PFSK-1 (cell line): Measurements from ENCODE around the gene HES7.

Experiments used
- REST ChIP-seq, 2 experiments: IDR thresholded peaks; 2 replicates each; pipeline versions ENCODE4 v1.6.1 to v1.8.0; 2011 to 2012; ENCODE audit warnings: low read depth in 2 of 2, low read length in 2 of 2, control low read depth in 1 of 2, inconsistent platforms in 1 of 2, mild to moderate bottlenecking in 1 of 2, moderate library complexity in 1 of 2; ENCODE audit not compliant: insufficient read depth in 1 of 2
- SIN3A ChIP-seq: IDR thresholded peaks from 2 replicates; pipeline ENCODE4 v1.6.1; 2012; ENCODE audit warnings: mild to moderate bottlenecking, low read length, moderate library complexity, borderline replicate concordance; ENCODE audit not compliant: insufficient read depth
- TAF1 ChIP-seq: IDR thresholded peaks from 2 replicates; pipeline ENCODE4 v1.6.1; 2012; ENCODE audit warnings: low read length, control low read depth, borderline replicate concordance; ENCODE audit not compliant: insufficient read depth

GRCh38 chr17:8117367-8117979 lies 6.4 kb downstream of the HES7 start:
- TF ChIP-seq SIN3A (no peak), REST (IDR thresholded peaks at IDR 0.05; ENCODE audit: insufficient read depth in 1 of 2, low read depth in 2 of 2, low read length in 2 of 2) (no peak), TAF1 (no peak)
